Hematopoietic multipotent progenitor cell (in vitro differentiated cells): ENCODE data around the gene YWHAG. TPM values are rescaled to one million over a fixed set of nuclear protein-coding genes. Genes with fewer than 3 reads are reported as not detected.
"Not testable (repeated sequence)": the region's sequence is repeated elsewhere in the genome, so short reads cannot be mapped to it uniquely, and the experiment has no call there.

ENCODE experiments used
- DNase-seq, 3 donors: peaks; one replicate each; pipeline ENCODE4 v3.0.0-alpha.2; 2011 to 2015; ENCODE audit warnings: low read depth in 2 of 3, low spot score in 2 of 3
- total RNA-seq: library from RNA; depleted of rRNA; stranded (reverse); fragments of >200 nt; gene quantifications from one replicate; pipeline ENCODE4 v1.2.3, GENCODE V29; 2012

The YWHAG gene
- total RNA-seq, 1 donor = 45.2 TPM

GRCh38 chr7:76301000-76301399 is 57.8 kb downstream of the YWHAG start:
- DNase-seq = no peak

- DNase-seq = no peak
These were observed 58.5 kb downstream of the YWHAG start for GRCh38 chr7:76300166-76300731.

- DNase-seq = no peak
These were observed 61.7 kb downstream of the YWHAG start for GRCh38 chr7:76296743-76297740.

GRCh38 chr7:76294344-76295024 is 64.3 kb downstream of the YWHAG start:
- peak in 2 of 3 donors; percentile 56 to 73 for DNase-seq

GRCh38 chr7:76293407-76293901 is 65.3 kb downstream of the YWHAG start:
- DNase-seq = no peak

- DNase-seq = not testable (repeated sequence)
These were observed 65.9 kb downstream of the YWHAG start for GRCh38 chr7:76292911-76293310.

GRCh38 chr7:76292213-76292573 is 66.6 kb downstream of the YWHAG start:
- DNase-seq = peak in 2 of 3 donors; percentile 83 to 86

- DNase-seq = peak; percentile 75 to 95 (median 94)
These were observed 67.2 kb downstream of the YWHAG start for GRCh38 chr7:76291351-76292212.

GRCh38 chr7:76290847-76291350 is 67.9 kb downstream of the YWHAG start:
- not testable (repeated sequence) for DNase-seq

GRCh38 chr7:76286842-76287403 is 71.9 kb downstream of the YWHAG start:
- no peak for DNase-seq

GRCh38 chr7:76285604-76286374 is 73.0 kb downstream of the YWHAG start:
- DNase-seq = no peak

- DNase-seq = no peak
These were observed 75.3 kb downstream of the YWHAG start for GRCh38 chr7:76283254-76284159.

GRCh38 chr7:76282344-76283253 is 76.2 kb downstream of the YWHAG start:
- no peak for DNase-seq

GRCh38 chr7:76281706-76282343 is 77.0 kb downstream of the YWHAG start:
- DNase-seq = no peak

GRCh38 chr7:76281006-76281705 is 77.6 kb downstream of the YWHAG start:
- DNase-seq = no peak

GRCh38 chr7:76280408-76280807 is 78.4 kb downstream of the YWHAG start:
- no peak for DNase-seq
